ENCODE results near the gene SETBP1.

The SETBP1 gene

DNA sequence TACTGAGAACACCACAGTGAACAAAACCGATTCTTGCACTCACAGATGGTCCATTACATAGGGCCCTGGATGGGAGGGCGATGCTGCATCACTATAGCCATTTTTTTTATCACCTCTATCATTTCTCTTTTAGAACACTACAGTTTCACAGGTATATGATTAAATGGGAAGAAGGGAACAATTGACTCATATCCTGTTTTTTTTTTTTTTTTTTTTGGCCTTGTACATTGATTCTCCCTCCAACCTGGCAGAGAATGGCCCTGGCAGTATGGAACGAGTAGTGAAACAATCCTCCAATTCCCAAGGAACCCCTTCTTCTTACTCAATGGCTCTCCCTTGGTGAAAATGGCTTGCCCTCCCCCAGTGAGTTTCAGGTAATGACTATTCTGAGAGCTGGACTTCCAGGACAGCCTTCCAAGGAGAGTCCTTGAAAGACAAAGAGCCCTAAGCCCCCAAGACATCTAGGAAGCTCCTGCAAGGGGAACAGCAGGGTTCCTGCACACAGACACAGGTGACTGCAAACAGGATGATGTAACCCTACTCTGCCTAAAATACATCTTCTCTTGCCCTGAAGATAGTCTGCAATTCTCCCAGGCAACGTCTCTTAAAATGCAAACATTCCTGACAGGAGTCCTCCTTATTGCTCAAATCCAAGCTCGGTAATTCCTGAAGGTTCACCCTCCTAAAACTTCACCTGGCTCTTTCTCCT lies 405.4 kb downstream of the SETBP1 start:
- TF ChIP-seq, protein P1, sequence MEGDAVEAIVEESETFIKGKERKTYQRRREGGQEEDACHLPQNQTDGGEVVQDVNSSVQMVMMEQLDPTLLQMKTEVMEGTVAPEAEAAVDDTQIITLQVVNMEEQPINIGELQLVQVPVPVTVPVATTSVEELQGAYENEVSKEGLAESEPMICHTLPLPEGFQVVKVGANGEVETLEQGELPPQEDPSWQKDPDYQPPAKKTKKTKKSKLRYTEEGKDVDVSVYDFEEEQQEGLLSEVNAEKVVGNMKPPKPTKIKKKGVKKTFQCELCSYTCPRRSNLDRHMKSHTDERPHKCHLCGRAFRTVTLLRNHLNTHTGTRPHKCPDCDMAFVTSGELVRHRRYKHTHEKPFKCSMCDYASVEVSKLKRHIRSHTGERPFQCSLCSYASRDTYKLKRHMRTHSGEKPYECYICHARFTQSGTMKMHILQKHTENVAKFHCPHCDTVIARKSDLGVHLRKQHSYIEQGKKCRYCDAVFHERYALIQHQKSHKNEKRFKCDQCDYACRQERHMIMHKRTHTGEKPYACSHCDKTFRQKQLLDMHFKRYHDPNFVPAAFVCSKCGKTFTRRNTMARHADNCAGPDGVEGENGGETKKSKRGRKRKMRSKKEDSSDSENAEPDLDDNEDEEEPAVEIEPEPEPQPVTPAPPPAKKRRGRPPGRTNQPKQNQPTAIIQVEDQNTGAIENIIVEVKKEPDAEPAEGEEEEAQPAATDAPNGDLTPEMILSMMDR (IDR thresholded peaks at IDR 0.05; ENCODE audit: insufficient read depth, low read length, poor library complexity, severe bottlenecking) = no peak
- Histone ChIP-seq H3K36me3 (ENCODE audit: control insufficient read depth, insufficient read depth, low read length) (no peaks in the 10 kb centered on the region), H3K27me3 (replicated peaks; ENCODE audit: control insufficient read depth, insufficient read depth, low read length) (no peaks in the 10 kb centered on the region), H3K4me3 (replicated peaks; ENCODE audit: low read depth, low read length) (no peak overlapping the region)
- no peak for DNase-seq (ENCODE audit: extremely low read depth, insufficient read length)

DNA sequence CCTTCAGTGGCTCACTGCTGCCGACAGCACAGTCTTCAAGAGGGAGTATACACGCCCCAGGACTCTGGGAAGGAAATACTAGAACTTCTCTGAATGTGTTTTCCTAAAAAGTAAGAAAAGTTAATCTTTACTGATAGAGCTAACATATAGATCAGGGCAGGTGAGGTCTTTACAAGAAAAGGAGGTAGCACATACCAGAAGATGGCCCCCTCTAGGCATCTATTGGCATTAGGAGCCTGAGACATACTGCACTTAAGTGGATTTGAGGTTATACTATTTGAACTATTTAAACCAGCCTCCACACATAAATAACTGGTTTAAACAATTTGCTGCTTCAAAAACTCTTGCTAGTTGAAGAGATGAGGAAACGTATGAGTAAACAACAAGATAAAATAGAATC lies 406.1 kb downstream of the SETBP1 start:
- no peak overlapping the region for H3K4me3 ChIP-seq (replicated peaks; ENCODE audit: low read depth, low read length)
- no peak for DNase-seq (ENCODE audit: extremely low read depth, insufficient read length)
- no peaks in the 10 kb centered on the region for H3K27me3 ChIP-seq (replicated peaks; ENCODE audit: control insufficient read depth, insufficient read depth, low read length)
- TF ChIP-seq, protein P1 (IDR thresholded peaks at IDR 0.05; ENCODE audit: insufficient read depth, low read length, poor library complexity, severe bottlenecking) = no peak
- no peaks in the 10 kb centered on the region for H3K36me3 ChIP-seq (ENCODE audit: control insufficient read depth, insufficient read depth, low read length)

DNA sequence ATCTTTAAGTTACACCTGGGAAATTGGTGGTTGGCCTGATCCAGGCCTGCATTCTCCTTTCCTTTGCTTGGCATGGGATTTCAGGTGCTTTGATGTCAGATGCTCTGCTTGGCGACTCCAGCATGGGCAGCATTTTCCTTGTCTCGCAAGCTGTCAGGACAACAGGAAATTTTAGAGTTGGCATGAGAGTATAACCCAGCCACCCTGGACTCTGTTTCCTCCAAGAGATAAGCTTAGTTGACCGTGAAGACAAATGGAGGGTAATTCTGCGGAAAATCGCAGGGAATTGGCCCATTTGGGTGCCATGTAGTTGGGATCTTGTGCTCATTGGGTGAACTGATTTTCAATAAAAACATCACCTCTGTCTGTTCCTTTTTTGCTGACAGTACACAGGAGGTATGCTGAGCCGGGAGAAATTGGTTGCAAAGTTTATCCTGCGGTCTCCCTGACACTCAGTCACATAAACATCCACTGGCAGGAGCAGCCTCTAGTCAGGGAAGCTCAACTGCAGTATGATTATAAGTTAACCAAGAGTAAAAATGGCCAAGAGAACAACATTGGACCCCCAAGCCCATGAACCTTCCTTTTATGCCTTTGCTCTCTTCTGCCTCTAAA lies 409.9 kb downstream of the SETBP1 start:
- H3K27me3 ChIP-seq (replicated peaks; ENCODE audit: control insufficient read depth, insufficient read depth, low read length) = no peaks in the 10 kb centered on the region
- no peak for DNase-seq (ENCODE audit: extremely low read depth, insufficient read length)
- no peak overlapping the region for H3K4me3 ChIP-seq (replicated peaks; ENCODE audit: low read depth, low read length)
- TF ChIP-seq, protein P1 (IDR thresholded peaks at IDR 0.05; ENCODE audit: insufficient read depth, low read length, poor library complexity, severe bottlenecking) = no peak
- H3K36me3 ChIP-seq (ENCODE audit: control insufficient read depth, insufficient read depth, low read length) = no peaks in the 10 kb centered on the region

DNA sequence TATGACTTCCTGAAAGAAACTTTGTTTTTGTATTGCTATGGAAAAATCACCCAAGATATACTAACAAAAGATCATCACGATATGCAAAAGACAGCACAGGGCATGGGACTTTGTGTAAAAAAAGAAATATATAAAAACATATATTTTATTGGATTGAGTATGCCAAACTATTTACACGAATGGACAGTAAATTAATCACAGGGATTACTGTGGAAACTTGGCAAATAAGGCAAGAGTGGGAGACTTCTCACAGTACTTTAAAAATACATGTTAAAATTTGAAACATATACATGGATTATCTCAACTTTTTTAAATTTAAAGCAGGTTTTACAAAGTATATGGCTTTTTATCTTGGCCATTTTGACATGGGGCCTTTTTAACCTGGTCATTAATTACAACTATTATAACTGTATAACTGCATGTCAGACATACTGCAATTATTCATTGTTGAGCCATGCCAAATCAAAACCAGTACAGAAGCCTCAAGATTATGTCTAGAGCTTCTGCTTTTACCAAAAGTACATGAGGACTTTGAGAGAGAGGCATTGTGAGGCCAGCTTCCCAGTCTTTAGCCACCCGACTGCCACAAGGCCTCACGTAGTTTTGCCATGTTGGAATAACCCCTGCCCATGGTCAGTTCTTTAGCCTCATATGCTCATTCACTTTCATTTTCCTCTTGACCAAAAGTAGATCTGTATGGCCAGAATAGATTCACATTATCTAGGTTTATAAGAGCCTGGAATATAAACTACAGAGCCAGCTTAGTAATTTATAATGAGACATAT lies 419.8 kb downstream of the SETBP1 start:
- no peaks in the 10 kb centered on the region for H3K36me3 ChIP-seq (ENCODE audit: control insufficient read depth, insufficient read depth, low read length)

DNA sequence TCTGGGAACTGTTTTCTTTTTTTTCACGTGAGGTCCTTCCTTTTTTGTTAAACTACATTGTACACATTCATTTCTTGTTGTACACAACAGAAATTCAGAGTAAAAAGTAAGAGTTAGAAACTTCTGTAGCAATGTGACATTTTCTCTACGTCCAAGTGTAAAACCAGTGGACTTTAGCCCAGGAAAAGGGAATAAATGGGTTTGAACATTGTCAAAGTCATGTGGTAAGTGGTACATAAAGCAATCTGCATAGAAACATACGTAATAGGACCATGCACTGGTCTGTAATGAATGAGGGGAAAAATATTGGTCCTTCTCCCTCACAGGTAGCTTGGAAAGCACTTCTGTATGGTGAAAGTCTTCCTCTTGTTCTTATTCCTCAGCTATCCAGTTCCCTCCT lies 421.4 kb downstream of the SETBP1 start:
- H3K4me3 ChIP-seq (replicated peaks; ENCODE audit: low read depth, low read length) = no peak overlapping the region

More for the DNA sequence above, 419.8 kb downstream of the SETBP1 start:
- DNase-seq (ENCODE audit: extremely low read depth, insufficient read length) = no peak
- Histone ChIP-seq H3K27me3 (replicated peaks; ENCODE audit: control insufficient read depth, insufficient read depth, low read length) (no peaks in the 10 kb centered on the region), H3K4me3 (replicated peaks; ENCODE audit: low read depth, low read length) (no peak overlapping the region)
- TF ChIP-seq, protein P1 (IDR thresholded peaks at IDR 0.05; ENCODE audit: insufficient read depth, low read length, poor library complexity, severe bottlenecking) = no peak

More for the DNA sequence above, 421.4 kb downstream of the SETBP1 start:
- TF ChIP-seq, protein P1 (IDR thresholded peaks at IDR 0.05; ENCODE audit: insufficient read depth, low read length, poor library complexity, severe bottlenecking) = no peak
- Histone ChIP-seq H3K36me3 (ENCODE audit: control insufficient read depth, insufficient read depth, low read length) (no peaks in the 10 kb centered on the region), H3K27me3 (replicated peaks; ENCODE audit: control insufficient read depth, insufficient read depth, low read length) (no peaks in the 10 kb centered on the region)
- DNase-seq (ENCODE audit: extremely low read depth, insufficient read length) = no peak
